OCI-LY7 (cell line): ENCODE results near the gene GATA2. TPM values are rescaled to one million over a fixed set of nuclear protein-coding genes. Genes with fewer than 3 reads are reported as not detected.

ENCODE experiments used
- BruUV-seq: library from RNA; stranded (reverse); fragments of 400-500 nt; replicated peaks from 2 replicates; lab custom pipeline; 2021; lab: Mats Ljungman, UMichigan
- CTCF ChIA-PET: fragments of 300-600 bp; sonication (Branson Sonifier 250); formaldehyde crosslinking; loops from one replicate; lab custom pipeline; 2022; ENCODE audit warnings: antibody characterized with exemption; ENCODE audit not compliant: unreplicated experiment; lab: Charles Lee
- POLR2A ChIA-PET: fragments of 300-600 bp; sonication (Branson Sonifier 250); formaldehyde crosslinking; loops from one replicate; lab custom pipeline; 2022; ENCODE audit warnings: antibody characterized with exemption; lab: Charles Lee
- DNase-seq: peaks from one replicate; pipeline ENCODE4 v3.0.0-alpha.2; 2015; ENCODE audit warnings: low spot score
- H2AFZ ChIP-seq: fragments of 200-600 bp; sonication (generic), shearing (Covaris generic); 2 replicates; pipeline ENCODE4 v1.6.1; 2014; ENCODE audit warnings: mild to moderate bottlenecking, antibody characterized with exemption, low read length, moderate library complexity
- H3K27ac ChIP-seq: fragments of 200-600 bp; sonication (generic); 2 replicates; pipeline ENCODE4 v1.5.1; 2014; ENCODE audit warnings: mixed run types, low read depth, mild to moderate bottlenecking, moderate library complexity, low read length, inconsistent platforms; ENCODE audit not compliant: poor library complexity, severe bottlenecking
- H3K36me3 ChIP-seq: fragments of 200-600 bp; sonication (generic); 2 replicates; pipeline ENCODE4 v1.6.1; 2014; ENCODE audit warnings: mild to moderate bottlenecking, antibody characterized with exemption, low read length, moderate library complexity, mixed read lengths; ENCODE audit not compliant: insufficient read depth
- H3K4me1 ChIP-seq: fragments of 200-600 bp; sonication (generic); 2 replicates; pipeline ENCODE4 v1.5.1; 2014; ENCODE audit warnings: mild to moderate bottlenecking, low read length; ENCODE audit not compliant: insufficient read depth, poor library complexity, severe bottlenecking
- H3K4me2 ChIP-seq: fragments of 200-600 bp; sonication (generic); 2 replicates; pipeline ENCODE4 v1.6.1; 2014; ENCODE audit warnings: mild to moderate bottlenecking, low read length
- H3K4me3 ChIP-seq: fragments of 200-600 bp; sonication (generic); 2 replicates; pipeline ENCODE4 v1.5.1; 2014; ENCODE audit warnings: mild to moderate bottlenecking, low read depth, low read length; ENCODE audit not compliant: poor library complexity, severe bottlenecking
- H3K79me2 ChIP-seq: fragments of 200-600 bp; sonication (generic); 2 replicates; pipeline ENCODE4 v1.6.1; 2016; ENCODE audit warnings: low read depth, mild to moderate bottlenecking, low read length, moderate library complexity, mixed read lengths; ENCODE audit not compliant: insufficient read depth
- H3K9me2 ChIP-seq: fragments of 200-600 bp; sonication (generic); 2 replicates; pipeline ENCODE4 v1.6.1; 2016; ENCODE audit warnings: mild to moderate bottlenecking, low read length, mixed read lengths; ENCODE audit not compliant: insufficient read depth
- H3K9me3 ChIP-seq: fragments of 200-600 bp; sonication (generic); 2 replicates; pipeline ENCODE4 v1.6.1; 2014; ENCODE audit warnings: mild to moderate bottlenecking, mixed run types, low read length, mixed read lengths
- H4K20me1 ChIP-seq: fragments of 200-600 bp; sonication (generic); 2 replicates; pipeline ENCODE4 v1.6.1; 2014; ENCODE audit warnings: mild to moderate bottlenecking, antibody characterized with exemption, low read length, moderate library complexity, mixed read lengths; ENCODE audit not compliant: insufficient read depth
- EZH2phosphoT487 ChIP-seq: fragments of 200-600 bp; sonication (generic); IDR thresholded peaks from 2 replicates; pipeline ENCODE4 v1.6.1; 2018; ENCODE audit warnings: low read depth, borderline replicate concordance, mild to moderate bottlenecking, mixed run types, antibody characterized with exemption, low read length, moderate library complexity, mixed read lengths
- intact Hi-C: fragments of 100-400 bp; cut with micrococcal nuclease; formaldehyde crosslinking; loops from one replicate; pipeline ENCODE4 v1.10.0; 2022; ENCODE audit not compliant: unreplicated experiment
- total RNA-seq, 2 experiments: library from RNA; depleted of rRNA in 1 of 2; stranded (reverse); fragments of >200 nt in 1 of 2; shearing (Covaris generic) in 1 of 2; gene quantifications; 2 replicates each; pipeline ENCODE4 v1.2.3, GENCODE V29; 2014 to 2022
- TF ChIP-seq, protein P1 (sequence below): fragments of 200-600 bp; sonication (generic); conservative IDR thresholded peaks from 2 replicates; pipeline ENCODE4 v1.5.1; 2014; ENCODE audit warnings: mild to moderate bottlenecking, antibody characterized with exemption, low read length, moderate library complexity, mixed read lengths

Gene GATA2
- total RNA-seq, 2 experiments from 2014 or later = not detected

DNA sequence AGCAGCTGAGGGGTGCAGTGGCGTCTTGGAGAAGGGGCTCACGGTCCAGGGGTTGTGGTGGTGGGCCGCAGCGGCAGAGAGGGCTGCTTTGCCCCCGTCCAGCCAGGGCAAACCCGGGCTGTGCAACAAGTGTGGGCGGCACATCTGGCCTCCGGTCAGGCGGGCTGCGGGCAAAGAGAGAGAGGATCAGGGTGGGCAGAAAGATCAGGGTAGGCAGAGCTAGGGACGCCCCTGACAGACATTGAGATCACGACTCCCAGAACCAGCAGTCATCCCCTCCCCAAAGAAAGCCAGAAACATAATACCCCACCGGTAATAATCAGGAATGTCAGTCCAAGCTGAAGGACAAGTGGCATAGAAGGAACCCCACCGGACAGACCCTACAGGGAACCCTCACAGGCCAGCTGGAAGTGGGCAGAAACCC, 6.8 kb downstream of the GATA2 start:
- intact Hi-C loops = no loop called here
- H3K4me1 ChIP-seq = no peaks in the 10 kb centered on the region
- POLR2A ChIA-PET = no interaction called here
- H3K27ac ChIP-seq = no peak overlapping the region
- H3K9me3 ChIP-seq = no peaks in the 10 kb centered on the region
- no peak overlapping the region for H3K4me2 ChIP-seq
- no peak overlapping the region for H3K4me3 ChIP-seq
- H3K79me2 ChIP-seq = no peaks in the 10 kb centered on the region
- H2AFZ ChIP-seq = no peak overlapping the region
- CTCF ChIA-PET = interaction anchor here (0.6 kb wide), 1 partner anchor 62 kb away, joined by 3 read pairs; no protein-coding TSS in a partner anchor
- no peaks in the 10 kb centered on the region for H3K9me2 ChIP-seq
- no peak for DNase-seq
- no TSS peak for BruUV-seq
- no peaks in the 10 kb centered on the region; the same call in 1 of the 2 replicates for H4K20me1 ChIP-seq
- TF ChIP-seq, protein P1, sequence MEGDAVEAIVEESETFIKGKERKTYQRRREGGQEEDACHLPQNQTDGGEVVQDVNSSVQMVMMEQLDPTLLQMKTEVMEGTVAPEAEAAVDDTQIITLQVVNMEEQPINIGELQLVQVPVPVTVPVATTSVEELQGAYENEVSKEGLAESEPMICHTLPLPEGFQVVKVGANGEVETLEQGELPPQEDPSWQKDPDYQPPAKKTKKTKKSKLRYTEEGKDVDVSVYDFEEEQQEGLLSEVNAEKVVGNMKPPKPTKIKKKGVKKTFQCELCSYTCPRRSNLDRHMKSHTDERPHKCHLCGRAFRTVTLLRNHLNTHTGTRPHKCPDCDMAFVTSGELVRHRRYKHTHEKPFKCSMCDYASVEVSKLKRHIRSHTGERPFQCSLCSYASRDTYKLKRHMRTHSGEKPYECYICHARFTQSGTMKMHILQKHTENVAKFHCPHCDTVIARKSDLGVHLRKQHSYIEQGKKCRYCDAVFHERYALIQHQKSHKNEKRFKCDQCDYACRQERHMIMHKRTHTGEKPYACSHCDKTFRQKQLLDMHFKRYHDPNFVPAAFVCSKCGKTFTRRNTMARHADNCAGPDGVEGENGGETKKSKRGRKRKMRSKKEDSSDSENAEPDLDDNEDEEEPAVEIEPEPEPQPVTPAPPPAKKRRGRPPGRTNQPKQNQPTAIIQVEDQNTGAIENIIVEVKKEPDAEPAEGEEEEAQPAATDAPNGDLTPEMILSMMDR = no peak
- TF ChIP-seq EZH2phosphoT487 = no peak
- no peaks in the 10 kb centered on the region for H3K36me3 ChIP-seq

DNA sequence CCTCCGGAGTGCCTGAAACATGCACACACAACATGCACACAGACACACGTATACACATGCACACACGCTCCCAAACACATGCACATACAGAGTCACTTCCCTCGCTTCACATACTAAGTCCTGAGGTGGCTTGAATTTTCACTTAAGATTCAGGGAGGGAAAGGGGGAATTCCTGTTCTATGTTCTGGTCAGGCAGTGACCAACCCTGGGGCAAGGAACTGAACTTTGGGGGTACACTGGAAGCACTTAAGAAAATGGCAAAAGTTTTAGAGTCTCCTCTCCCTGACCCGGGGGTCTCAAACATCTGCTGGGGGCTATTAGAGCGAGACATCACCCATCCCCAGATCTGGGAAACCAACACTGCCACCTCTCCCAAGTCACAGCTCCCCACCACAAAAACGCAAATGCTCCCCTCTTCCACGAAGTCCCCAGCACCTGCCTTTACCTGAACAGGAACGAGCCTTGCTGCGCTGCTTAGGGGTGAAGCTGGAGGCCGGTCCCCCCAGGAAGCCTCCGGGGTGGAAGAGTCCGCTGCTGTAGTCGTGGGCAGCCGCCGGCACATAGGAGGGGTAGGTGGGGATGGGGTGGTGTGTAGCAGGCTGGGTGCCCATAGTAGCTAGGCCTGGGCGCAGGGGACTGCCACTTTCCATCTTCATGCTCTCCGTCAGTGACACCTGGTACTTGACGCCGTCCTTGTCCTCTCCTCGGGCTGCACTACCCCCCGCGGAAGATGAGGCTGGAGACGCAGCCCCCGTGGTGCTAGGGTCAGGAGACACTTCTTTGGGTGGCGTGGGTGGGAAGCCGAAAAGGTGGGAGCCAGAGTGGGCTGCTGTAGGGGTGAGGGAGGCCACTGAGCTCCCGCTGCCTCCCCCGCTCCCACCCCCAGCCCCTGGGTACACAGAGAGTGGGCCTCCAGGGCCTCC, 7.5 kb downstream of the GATA2 start:
- BruUV-seq = no TSS peak
- Histone ChIP-seq H3K36me3 (no peaks in the 10 kb centered on the region), H3K9me2 (no peaks in the 10 kb centered on the region), H4K20me1 (no peaks in the 10 kb centered on the region; the same call in 1 of the 2 replicates), H3K27ac (no peak overlapping the region), H3K4me3 (no peak overlapping the region), H3K9me3 (no peaks in the 10 kb centered on the region), H3K79me2 (no peaks in the 10 kb centered on the region), H3K4me2 (no peak overlapping the region), H2AFZ (no peak overlapping the region), H3K4me1 (no peaks in the 10 kb centered on the region)
- intact Hi-C loops = no loop called here
- TF ChIP-seq EZH2phosphoT487 = no peak
- TF ChIP-seq, protein P1 = no peak
- ChIA-PET CTCF (interaction anchor here (0.6 kb wide), 1 partner anchor 61 kb away, joined by 3 read pairs; no protein-coding TSS in a partner anchor), POLR2A (no interaction called here)
- DNase-seq = no peak
